ENCODE results near the gene MYRIP. TPM values are rescaled to one million over a fixed set of nuclear protein-coding genes. Genes with fewer than 3 reads are reported as not detected.

The MYRIP gene
- total and polyA plus RNA-seq, 10 of the 15 experiments (the other 5 are each of a cell fraction or from before 2014, with no cell fraction given) = 0.03 to 0.08 (median 0.04) TPM; not detected in 6

DNA sequence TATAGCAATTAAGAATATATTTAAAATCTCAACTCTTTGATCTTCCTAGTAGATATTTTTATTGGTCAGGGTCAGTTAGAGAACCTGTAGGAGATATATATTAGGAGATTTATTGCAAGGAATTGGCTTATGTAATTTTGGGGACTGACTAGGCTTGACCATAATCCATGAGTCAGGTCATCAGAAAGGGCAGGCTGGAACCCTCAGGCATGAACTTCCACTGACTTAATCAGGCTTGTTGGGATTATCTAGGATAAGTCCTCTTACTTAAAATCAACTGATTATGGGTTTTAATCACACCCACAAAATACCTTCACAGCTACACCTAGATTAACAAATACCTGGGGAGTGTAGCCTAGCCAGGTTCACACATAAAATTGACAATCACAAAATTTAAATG lies 156.1 kb downstream of the MYRIP start:
- ATAC-seq (no peak), DNase-seq (ENCODE audit: low read depth, low spot score) (no peak), FAIRE-seq (no peak)
- ChIA-PET RAD21 (ENCODE audit: unreplicated experiment) (no interaction called here), CTCF (no interaction called here), POLR2A (no interaction called here), SMC1A (ENCODE audit: uncharacterized antibody, unreplicated experiment) (no interaction called here)
- no peak overlapping the region for H2AFZ ChIP-seq (ENCODE audit: control insufficient read depth, low read depth, low read length)
- no peak overlapping the region for H3K27ac ChIP-seq (ENCODE audit: control insufficient read depth, insufficient read depth)
- H3K36me3 ChIP-seq (ENCODE audit: control insufficient read depth in 2 of 2, insufficient read depth in 2 of 2, low read length in 1 of 2) = no peaks in the 10 kb centered on the region
- no peaks in the 10 kb centered on the region for H3K4me1 ChIP-seq (ENCODE audit: control insufficient read depth, insufficient read depth, low read length)
- H3K4me2 ChIP-seq (ENCODE audit: control insufficient read depth, insufficient read depth) = no peak overlapping the region
- no peaks in the 10 kb centered on the region for H3K9me3 ChIP-seq (replicated peaks; ENCODE audit: control insufficient read depth, insufficient read depth, low read length)
- H3K9ac ChIP-seq (ENCODE audit: control insufficient read depth, insufficient read depth, low read length) = no peak overlapping the region
- BruUV-seq (replicated peaks) = no TSS peak
- intact Hi-C loops (cut with micrococcal nuclease; ENCODE audit: unreplicated experiment) (no loop called here), in situ Hi-C loops (cut with MboI) (no loop called here)
- H3K27me3 ChIP-seq (replicated peaks in 1 of 2; ENCODE audit: control insufficient read depth in 2 of 2, insufficient read depth in 2 of 2, low read length in 1 of 2) = no peaks in the 10 kb centered on the region; a peak in 1 of 4 replicates
- H3K79me2 ChIP-seq (ENCODE audit: control insufficient read depth, insufficient read depth, low read length) = no peaks in the 10 kb centered on the region
- no peaks in the 10 kb centered on the region for H4K20me1 ChIP-seq (ENCODE audit: control insufficient read depth, insufficient read depth)
- H3K4me3 ChIP-seq = no peak overlapping the region
- TF ChIP-seq MYC (IDR thresholded peaks at IDR 0.05; ENCODE audit: insufficient read depth, insufficient read length, insufficient replicate concordance, low read length, severe bottlenecking) (no peak), ZNF274 (IDR thresholded peaks at IDR 0.05; ENCODE audit: insufficient read depth, insufficient read length) (no peak), HSF1 (IDR thresholded peaks at IDR 0.05; ENCODE audit: low read depth, low read length) (no peak), RELA (IDR thresholded peaks at IDR 0.05; ENCODE audit: borderline replicate concordance, partially characterized antibody) (no peak), SIX5 (IDR thresholded peaks at IDR 0.05; ENCODE audit: low read depth, low read length, severe bottlenecking) (no peak), CBFB (IDR thresholded peaks at IDR 0.05; ENCODE audit: low read depth) (no peak), PKNOX1 (IDR thresholded peaks at IDR 0.05) (no peak), POLR2AphosphoS5 (IDR thresholded peaks at IDR 0.05; ENCODE audit: low read length) (no peak), NBN (IDR thresholded peaks at IDR 0.05) (no peak), ZBTB4 (CRISPR knock-in tag; IDR thresholded peaks at IDR 0.05) (no peak), SREBF2 (IDR thresholded peaks at IDR 0.05; ENCODE audit: low read length) (no peak), HDGF (IDR thresholded peaks at IDR 0.05) (no peak), CBX5 (IDR thresholded peaks at IDR 0.05; ENCODE audit: low read depth) (no peak)
- TF ChIP-seq, protein P1, sequence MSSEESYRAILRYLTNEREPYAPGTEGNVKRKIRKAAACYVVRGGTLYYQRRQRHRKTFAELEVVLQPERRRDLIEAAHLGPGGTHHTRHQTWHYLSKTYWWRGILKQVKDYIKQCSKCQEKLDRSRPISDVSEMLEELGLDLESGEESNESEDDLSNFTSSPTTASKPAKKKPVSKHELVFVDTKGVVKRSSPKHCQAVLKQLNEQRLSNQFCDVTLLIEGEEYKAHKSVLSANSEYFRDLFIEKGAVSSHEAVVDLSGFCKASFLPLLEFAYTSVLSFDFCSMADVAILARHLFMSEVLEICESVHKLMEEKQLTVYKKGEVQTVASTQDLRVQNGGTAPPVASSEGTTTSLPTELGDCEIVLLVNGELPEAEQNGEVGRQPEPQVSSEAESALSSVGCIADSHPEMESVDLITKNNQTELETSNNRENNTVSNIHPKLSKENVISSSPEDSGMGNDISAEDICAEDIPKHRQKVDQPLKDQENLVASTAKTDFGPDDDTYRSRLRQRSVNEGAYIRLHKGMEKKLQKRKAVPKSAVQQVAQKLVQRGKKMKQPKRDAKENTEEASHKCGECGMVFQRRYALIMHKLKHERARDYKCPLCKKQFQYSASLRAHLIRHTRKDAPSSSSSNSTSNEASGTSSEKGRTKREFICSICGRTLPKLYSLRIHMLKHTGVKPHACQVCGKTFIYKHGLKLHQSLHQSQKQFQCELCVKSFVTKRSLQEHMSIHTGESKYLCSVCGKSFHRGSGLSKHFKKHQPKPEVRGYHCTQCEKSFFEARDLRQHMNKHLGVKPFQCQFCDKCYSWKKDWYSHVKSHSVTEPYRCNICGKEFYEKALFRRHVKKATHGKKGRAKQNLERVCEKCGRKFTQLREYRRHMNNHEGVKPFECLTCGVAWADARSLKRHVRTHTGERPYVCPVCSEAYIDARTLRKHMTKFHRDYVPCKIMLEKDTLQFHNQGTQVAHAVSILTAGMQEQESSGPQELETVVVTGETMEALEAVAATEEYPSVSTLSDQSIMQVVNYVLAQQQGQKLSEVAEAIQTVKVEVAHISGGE (CRISPR knock-in tag; IDR thresholded peaks at IDR 0.05) = no peak
- TF ChIP-seq, protein P2, sequence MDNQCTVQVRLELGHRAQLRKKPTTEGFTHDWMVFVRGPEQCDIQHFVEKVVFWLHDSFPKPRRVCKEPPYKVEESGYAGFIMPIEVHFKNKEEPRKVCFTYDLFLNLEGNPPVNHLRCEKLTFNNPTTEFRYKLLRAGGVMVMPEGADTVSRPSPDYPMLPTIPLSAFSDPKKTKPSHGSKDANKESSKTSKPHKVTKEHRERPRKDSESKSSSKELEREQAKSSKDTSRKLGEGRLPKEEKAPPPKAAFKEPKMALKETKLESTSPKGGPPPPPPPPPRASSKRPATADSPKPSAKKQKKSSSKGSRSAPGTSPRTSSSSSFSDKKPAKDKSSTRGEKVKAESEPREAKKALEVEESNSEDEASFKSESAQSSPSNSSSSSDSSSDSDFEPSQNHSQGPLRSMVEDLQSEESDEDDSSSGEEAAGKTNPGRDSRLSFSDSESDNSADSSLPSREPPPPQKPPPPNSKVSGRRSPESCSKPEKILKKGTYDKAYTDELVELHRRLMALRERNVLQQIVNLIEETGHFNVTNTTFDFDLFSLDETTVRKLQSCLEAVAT (IDR thresholded peaks at IDR 0.05) = no peak

Data from GM12878 (cell line).